K562 (cell line): ENCODE measurements around the gene CEMIP.

Experiments
- ETV6 ChIP-seq, 3 experiments: fragments of 150-350 bp in 1 of 3; sonication (generic) in 1 of 3; formaldehyde crosslinking in 1 of 3; IDR thresholded peaks; 2 replicates each; pipeline versions ENCODE4 v1.6.1 to v1.8.0; 2014 to 2022; ENCODE audit warnings: borderline replicate concordance in 2 of 3, low read depth in 2 of 3, antibody characterized with exemption in 1 of 3, low read length in 1 of 3, mild to moderate bottlenecking in 1 of 3, missing genetic modification reagents in 1 of 3
- HMG20A ChIP-seq: fragments of 450-650 bp; formaldehyde crosslinking; conservative IDR thresholded peaks from 2 replicates; pipeline ENCODE4 v1.4.0; 2020; ENCODE audit warnings: mild to moderate bottlenecking, mixed read lengths
- RBM17 ChIP-seq: fragments of 200-400 bp; formaldehyde crosslinking; IDR thresholded peaks from 2 replicates; pipeline ENCODE4 v1.6.1; 2017; ENCODE audit warnings: low read depth, mild to moderate bottlenecking, low read length, borderline replicate concordance
- ZBTB8A ChIP-seq: fragments of 450-650 bp; IDR thresholded peaks from 2 replicates; pipeline ENCODE4 v1.6.1; 2018; ENCODE audit warnings: mild to moderate bottlenecking, moderate library complexity; ENCODE audit not compliant: partially characterized antibody
- TF ChIP-seq, protein P1 (sequence below): sonication (generic); formaldehyde crosslinking; IDR thresholded peaks from 2 replicates; pipeline ENCODE4 v1.8.0; 2023; ENCODE audit warnings: mild to moderate bottlenecking, missing genetic modification reagents

DNA sequence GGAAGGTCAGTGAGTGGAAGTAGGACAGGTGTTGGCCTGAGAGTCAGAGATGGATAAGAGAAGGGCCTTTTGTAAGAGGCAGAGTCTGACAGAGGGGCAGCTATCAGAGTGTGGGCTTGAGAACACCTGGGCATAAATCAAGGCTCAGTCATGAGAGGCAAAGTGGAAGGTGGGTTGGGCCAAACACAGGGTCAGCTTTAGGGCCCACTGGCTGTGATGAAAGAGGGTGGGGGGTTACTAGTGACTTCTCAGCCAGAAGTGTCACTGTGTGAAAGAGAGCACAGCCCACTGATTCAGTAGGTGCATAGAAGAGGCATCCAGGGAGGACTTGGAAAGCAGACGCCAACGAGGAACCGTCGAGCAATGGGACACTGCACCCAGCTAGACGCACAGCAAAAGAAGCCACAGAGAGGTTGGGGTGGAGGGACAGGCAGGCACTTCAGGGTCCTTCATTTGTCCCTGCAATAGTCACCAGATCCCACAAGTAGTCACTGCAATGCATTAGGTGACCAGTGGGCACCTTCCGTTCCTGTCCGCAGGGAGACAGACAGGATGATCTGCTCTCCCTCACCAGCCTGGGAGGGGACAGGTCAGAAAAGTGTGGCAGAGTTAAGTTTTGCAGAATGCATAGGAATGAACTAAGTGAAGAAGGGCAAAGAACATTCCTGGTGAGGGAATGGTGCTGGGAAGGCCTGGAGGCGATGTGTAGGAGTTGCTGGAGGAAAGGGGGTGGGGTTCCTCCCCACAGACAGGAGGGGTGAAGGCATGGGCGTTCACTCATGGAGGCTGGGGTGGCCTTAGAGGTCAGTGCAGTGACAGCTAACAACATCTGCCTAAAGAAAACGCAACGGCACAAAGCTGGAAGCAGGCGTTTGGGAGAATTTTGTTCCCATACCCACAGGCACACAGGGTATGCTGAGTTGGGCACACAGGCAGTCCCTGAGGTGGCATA lies 174.1 kb downstream of the CEMIP start:
- TF ChIP-seq, protein P1, sequence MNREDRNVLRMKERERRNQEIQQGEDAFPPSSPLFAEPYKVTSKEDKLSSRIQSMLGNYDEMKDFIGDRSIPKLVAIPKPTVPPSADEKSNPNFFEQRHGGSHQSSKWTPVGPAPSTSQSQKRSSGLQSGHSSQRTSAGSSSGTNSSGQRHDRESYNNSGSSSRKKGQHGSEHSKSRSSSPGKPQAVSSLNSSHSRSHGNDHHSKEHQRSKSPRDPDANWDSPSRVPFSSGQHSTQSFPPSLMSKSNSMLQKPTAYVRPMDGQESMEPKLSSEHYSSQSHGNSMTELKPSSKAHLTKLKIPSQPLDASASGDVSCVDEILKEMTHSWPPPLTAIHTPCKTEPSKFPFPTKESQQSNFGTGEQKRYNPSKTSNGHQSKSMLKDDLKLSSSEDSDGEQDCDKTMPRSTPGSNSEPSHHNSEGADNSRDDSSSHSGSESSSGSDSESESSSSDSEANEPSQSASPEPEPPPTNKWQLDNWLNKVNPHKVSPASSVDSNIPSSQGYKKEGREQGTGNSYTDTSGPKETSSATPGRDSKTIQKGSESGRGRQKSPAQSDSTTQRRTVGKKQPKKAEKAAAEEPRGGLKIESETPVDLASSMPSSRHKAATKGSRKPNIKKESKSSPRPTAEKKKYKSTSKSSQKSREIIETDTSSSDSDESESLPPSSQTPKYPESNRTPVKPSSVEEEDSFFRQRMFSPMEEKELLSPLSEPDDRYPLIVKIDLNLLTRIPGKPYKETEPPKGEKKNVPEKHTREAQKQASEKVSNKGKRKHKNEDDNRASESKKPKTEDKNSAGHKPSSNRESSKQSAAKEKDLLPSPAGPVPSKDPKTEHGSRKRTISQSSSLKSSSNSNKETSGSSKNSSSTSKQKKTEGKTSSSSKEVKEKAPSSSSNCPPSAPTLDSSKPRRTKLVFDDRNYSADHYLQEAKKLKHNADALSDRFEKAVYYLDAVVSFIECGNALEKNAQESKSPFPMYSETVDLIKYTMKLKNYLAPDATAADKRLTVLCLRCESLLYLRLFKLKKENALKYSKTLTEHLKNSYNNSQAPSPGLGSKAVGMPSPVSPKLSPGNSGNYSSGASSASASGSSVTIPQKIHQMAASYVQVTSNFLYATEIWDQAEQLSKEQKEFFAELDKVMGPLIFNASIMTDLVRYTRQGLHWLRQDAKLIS (CRISPR knock-in tag) = no peak
- TF ChIP-seq HMG20A = no peak
- TF ChIP-seq RBM17 = no peak
- no peak for TF ChIP-seq ZBTB8A
- TF ChIP-seq ETV6 (IDR thresholded peaks at IDR 0.05; ENCODE audit: borderline replicate concordance in 1 of 2, low read depth in 2 of 2, low read length in 1 of 2) = no peak
- no peak for TF ChIP-seq ETV6 (CRISPR knock-in tag; IDR thresholded peaks at IDR 0.05; ENCODE audit: borderline replicate concordance)
